NT2/D1 (cell line): Measurements from ENCODE around the gene HDC.

Experiments used
- DNase-seq: peaks from one replicate; pipeline ENCODE4 v3.0.0-alpha.2; 2011; ENCODE audit warnings: low read depth, low spot score
- H3K27me3 ChIP-seq: 2 replicates; pipeline ENCODE4 v1.6.0; 2011; ENCODE audit warnings: mild to moderate bottlenecking; ENCODE audit not compliant: insufficient read length, insufficient read depth
- H3K36me3 ChIP-seq: 2 replicates; pipeline ENCODE4 v1.6.1; 2011; ENCODE audit warnings: mild to moderate bottlenecking, low read length, mixed read lengths; ENCODE audit not compliant: insufficient read depth, insufficient read length
- H3K4me1 ChIP-seq: 2 replicates; pipeline ENCODE4 v1.5.1; 2011; ENCODE audit not compliant: insufficient read depth, insufficient read length
- H3K4me3 ChIP-seq: 2 replicates; pipeline ENCODE4 v1.5.1; 2011; ENCODE audit warnings: low read depth; ENCODE audit not compliant: insufficient read length
- H3K9ac ChIP-seq: 2 replicates; pipeline ENCODE4 v1.6.0; 2011; ENCODE audit warnings: low read depth; ENCODE audit not compliant: insufficient read length
- H3K9me3 ChIP-seq: 2 replicates; pipeline ENCODE4 v1.5.1; 2011; ENCODE audit warnings: mild to moderate bottlenecking, low read length; ENCODE audit not compliant: insufficient read depth
- SUZ12 ChIP-seq: IDR thresholded peaks from 2 replicates; pipeline ENCODE4 v1.6.1; 2011; ENCODE audit not compliant: insufficient read length, insufficient read depth; ENCODE audit errors: extremely low read depth
- YY1 ChIP-seq: IDR thresholded peaks from 2 replicates; pipeline ENCODE4 v1.6.1; 2011; ENCODE audit not compliant: insufficient read length, insufficient read depth
- ZNF274 ChIP-seq: IDR thresholded peaks from 2 replicates; pipeline ENCODE4 v1.6.1; 2011; ENCODE audit warnings: mild to moderate bottlenecking, low read depth, low read length

The HDC gene

GRCh38 chr15:50246631-50247030 is 18.9 kb downstream of the HDC start:
- no peaks in the 10 kb centered on the region for H3K27me3 ChIP-seq
- H3K4me1 ChIP-seq, result no peaks in the 10 kb centered on the region
- no peak for DNase-seq
- no peaks in the 10 kb centered on the region for H3K36me3 ChIP-seq
- H3K9ac ChIP-seq, result no peak overlapping the region
- TF ChIP-seq ZNF274 (no peak), SUZ12 (no peak), YY1 (no peak)
- no peaks in the 10 kb centered on the region for H3K9me3 ChIP-seq
- H3K4me3 ChIP-seq, result no peak overlapping the region

- TF ChIP-seq SUZ12 (no peak), YY1 (no peak), ZNF274 (no peak)
- DNase-seq, result no peak
- no peaks in the 10 kb centered on the region for H3K36me3 ChIP-seq
These were observed 20.4 kb downstream of the HDC start for GRCh38 chr15:50244959-50245624.

GRCh38 chr15:50244153-50244552 is 21.4 kb downstream of the HDC start:
- Histone ChIP-seq H3K9ac (no peak overlapping the region), H3K36me3 (no peaks in the 10 kb centered on the region)
- DNase-seq, result no peak

More at GRCh38 chr15:50244959-50245624, 20.4 kb downstream of the HDC start:
- no peak overlapping the region for H3K9ac ChIP-seq
- H3K27me3 ChIP-seq, result no peaks in the 10 kb centered on the region
- H3K9me3 ChIP-seq, result no peaks in the 10 kb centered on the region
- H3K4me1 ChIP-seq, result peaks cover 2% of the 10 kb centered on the region
- H3K4me3 ChIP-seq, result no peak overlapping the region

GRCh38 chr15:50241684-50242450 is 23.7 kb downstream of the HDC start:
- Histone ChIP-seq H3K27me3 (no peaks in the 10 kb centered on the region), H3K9ac (no peak overlapping the region), H3K4me1 (peaks cover 2% of the 10 kb centered on the region), H3K9me3 (no peaks in the 10 kb centered on the region), H3K4me3 (no peak overlapping the region), H3K36me3 (no peaks in the 10 kb centered on the region)
- TF ChIP-seq YY1 (no peak), SUZ12 (no peak), ZNF274 (no peak)
- DNase-seq, result no peak

More at GRCh38 chr15:50244153-50244552, 21.4 kb downstream of the HDC start:
- TF ChIP-seq YY1, result no peak
- TF ChIP-seq SUZ12, result no peak
- no peak for TF ChIP-seq ZNF274
- Histone ChIP-seq H3K9me3 (no peaks in the 10 kb centered on the region), H3K4me3 (no peak overlapping the region), H3K27me3 (no peaks in the 10 kb centered on the region), H3K4me1 (peaks cover 2% of the 10 kb centered on the region)

- Histone ChIP-seq H3K27me3 (no peaks in the 10 kb centered on the region), H3K9me3 (no peaks in the 10 kb centered on the region), H3K36me3 (no peaks in the 10 kb centered on the region), H3K4me1 (peaks cover 2% of the 10 kb centered on the region), H3K9ac (no peak overlapping the region), H3K4me3 (no peak overlapping the region)
- no peak for TF ChIP-seq SUZ12
- no peak for DNase-seq
These were observed 27.3 kb downstream of the HDC start for GRCh38 chr15:50238255-50238654.

GRCh38 chr15:50236433-50236832 is 29.1 kb downstream of the HDC start:
- no peak for DNase-seq

GRCh38 chr15:50235794-50236193 is 29.7 kb downstream of the HDC start:
- Histone ChIP-seq H3K27me3 (no peaks in the 10 kb centered on the region), H3K36me3 (no peaks in the 10 kb centered on the region), H3K4me1 (peaks cover 2% of the 10 kb centered on the region), H3K4me3 (no peak overlapping the region), H3K9ac (no peak overlapping the region), H3K9me3 (no peaks in the 10 kb centered on the region)
- TF ChIP-seq SUZ12 (no peak), ZNF274 (no peak), YY1 (no peak)
- no peak for DNase-seq

More at GRCh38 chr15:50236433-50236832, 29.1 kb downstream of the HDC start:
- Histone ChIP-seq H3K4me3 (no peak overlapping the region), H3K4me1 (peaks cover 2% of the 10 kb centered on the region), H3K36me3 (no peaks in the 10 kb centered on the region), H3K27me3 (no peaks in the 10 kb centered on the region), H3K9me3 (no peaks in the 10 kb centered on the region), H3K9ac (no peak overlapping the region)
- TF ChIP-seq SUZ12 (no peak), YY1 (no peak), ZNF274 (no peak)
